ENCODE data around the gene SMAD3.

SMAD3 gene

DNA sequence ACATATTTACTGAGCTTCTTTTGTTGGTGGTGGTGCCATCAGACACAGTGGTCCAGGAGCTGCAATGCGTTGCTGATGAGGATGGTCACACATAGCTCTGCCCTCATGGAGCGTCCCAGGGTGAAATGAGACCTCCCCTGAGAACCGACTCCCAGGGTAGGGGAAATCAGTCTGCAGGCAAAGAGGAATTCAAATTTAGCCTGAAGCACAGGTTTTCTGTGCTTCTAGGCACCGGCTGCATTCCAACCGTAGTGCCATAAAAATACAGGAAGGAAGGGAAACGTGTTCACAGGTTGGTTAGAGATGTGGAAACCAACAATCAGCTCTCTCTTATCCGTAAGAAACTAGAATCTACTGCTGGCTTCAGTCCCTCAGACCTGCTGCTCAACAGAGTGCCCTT, 19.2 kb downstream of the SMAD3 start:
- DNase-seq: no peak

GRCh38 chr15:67085237-67085817, 19.9 kb downstream of the SMAD3 start:
- no peak for DNase-seq

DNA sequence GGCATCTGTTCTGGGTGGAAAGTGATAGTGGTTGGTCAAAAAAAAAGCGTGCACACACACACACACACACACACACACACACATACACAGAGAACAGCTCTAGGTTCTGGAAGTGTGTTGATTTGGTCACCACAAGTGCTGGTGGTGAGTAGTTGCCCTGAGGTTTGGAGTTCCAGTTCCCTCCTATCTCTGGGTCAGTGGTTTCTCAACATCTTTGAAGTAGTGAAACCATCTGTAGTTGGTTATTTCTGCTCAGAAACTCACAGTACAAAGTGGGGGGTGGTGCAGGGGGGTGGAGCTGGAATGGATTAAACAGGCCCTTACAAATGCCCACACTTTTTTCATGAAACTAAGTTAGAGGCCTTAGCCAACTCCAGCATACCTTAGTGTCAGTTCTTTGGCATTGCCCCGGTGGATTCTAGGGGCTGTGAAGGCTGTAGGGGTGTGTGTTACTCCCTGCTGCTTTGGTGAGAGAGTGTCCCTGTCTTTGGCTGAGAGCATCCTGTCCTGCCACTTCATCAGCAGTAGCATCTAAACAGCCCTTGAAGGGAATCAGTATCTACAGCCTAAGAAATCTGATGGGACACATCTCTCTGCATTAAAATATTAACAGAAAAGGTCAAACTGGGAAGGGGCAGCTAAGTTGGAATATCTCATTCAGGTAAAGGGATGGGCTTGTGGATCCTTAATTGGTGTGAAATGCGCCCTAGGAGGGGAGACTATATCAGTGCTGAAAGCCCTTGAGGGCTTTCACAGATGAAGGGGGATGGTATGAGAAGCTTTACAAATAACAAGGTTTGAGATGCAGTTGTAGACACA, 20.6 kb downstream of the SMAD3 start:
- no peak for DNase-seq

DNA sequence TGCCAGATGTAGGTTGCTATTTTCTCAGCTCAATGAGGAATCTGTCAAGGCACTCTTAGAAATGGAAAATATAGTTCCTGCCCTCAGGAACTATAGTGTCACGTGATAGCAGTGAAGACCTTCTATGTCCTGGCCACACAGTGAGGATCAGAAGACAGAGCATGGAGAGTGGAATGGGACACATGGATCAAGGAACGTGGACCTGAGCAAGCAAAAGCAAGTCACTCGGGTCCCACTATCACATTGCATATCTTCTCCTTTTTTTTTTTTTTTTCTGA, 21.2 kb downstream of the SMAD3 start:
- DNase-seq: no peak

GRCh38 chr15:67087507-67088172, 22.2 kb downstream of the SMAD3 start:
- no peak for DNase-seq

GRCh38 chr15:67089217-67090193, 24.1 kb downstream of the SMAD3 start:
- no peak for DNase-seq

DNA sequence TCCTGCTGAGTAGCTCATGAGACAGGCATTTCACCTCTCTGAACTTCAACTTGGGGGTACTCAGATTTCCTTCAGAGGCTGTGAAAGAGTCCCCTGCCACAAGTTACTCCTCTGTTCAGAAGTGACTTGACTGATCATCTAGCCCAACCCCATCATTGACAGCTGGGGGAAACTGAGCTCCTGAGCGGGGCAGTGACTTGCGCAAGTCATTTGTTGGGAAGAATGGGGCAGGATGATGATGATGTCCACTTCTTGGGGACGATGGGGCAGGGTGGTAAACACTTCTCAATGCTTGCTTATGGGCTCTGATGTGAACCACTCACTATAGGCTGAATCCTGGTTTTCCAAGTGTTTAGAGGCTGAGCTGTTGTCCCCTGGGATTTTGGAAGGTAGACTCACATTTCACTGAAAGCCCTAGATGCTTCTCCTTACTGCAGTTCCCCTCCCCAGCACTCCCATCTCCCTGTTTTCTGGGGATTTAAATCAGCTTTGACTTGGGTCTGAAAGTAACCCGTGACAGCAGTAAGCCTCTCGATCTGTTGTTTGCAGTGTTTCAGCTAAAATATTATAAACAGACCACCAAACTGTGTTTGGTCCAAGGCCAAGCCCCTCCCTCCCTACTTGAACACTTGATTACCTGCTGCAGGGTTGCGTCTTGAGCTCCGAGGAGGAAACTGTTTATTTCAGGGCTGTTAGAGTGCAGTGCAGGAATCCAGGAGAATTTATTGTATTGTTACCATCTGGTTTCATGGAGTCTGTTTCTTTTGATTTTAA, 25.1 kb downstream of the SMAD3 start:
- DNase-seq: no peak

- no peak for DNase-seq
These were observed 25.9 kb downstream of the SMAD3 start for GRCh38 chr15:67091071-67091979.

GRCh38 chr15:67091980-67092677, 26.7 kb downstream of the SMAD3 start:
- DNase-seq: no peak

- no peak for DNase-seq
These were observed 27.5 kb downstream of the SMAD3 start for GRCh38 chr15:67092752-67093503.

DNA sequence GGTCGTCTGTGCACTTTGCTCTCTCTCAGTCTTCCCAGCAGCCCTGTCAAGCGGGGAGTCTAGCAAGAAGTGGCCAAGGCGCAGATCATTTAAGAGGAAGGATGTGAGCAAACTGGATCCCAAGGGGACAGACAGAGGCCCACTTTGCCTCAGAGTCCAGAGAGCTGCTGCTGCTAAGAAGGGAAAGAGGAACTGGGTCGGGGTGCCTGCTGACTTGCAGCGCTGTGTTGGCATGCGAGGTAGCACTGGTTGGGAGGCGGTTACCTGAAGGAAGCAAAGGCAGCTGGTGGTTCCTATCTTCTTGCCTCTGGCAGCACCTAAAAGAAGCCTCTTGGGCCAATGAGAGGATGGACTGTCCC, 28.1 kb downstream of the SMAD3 start:
- no peak for DNase-seq

DNA sequence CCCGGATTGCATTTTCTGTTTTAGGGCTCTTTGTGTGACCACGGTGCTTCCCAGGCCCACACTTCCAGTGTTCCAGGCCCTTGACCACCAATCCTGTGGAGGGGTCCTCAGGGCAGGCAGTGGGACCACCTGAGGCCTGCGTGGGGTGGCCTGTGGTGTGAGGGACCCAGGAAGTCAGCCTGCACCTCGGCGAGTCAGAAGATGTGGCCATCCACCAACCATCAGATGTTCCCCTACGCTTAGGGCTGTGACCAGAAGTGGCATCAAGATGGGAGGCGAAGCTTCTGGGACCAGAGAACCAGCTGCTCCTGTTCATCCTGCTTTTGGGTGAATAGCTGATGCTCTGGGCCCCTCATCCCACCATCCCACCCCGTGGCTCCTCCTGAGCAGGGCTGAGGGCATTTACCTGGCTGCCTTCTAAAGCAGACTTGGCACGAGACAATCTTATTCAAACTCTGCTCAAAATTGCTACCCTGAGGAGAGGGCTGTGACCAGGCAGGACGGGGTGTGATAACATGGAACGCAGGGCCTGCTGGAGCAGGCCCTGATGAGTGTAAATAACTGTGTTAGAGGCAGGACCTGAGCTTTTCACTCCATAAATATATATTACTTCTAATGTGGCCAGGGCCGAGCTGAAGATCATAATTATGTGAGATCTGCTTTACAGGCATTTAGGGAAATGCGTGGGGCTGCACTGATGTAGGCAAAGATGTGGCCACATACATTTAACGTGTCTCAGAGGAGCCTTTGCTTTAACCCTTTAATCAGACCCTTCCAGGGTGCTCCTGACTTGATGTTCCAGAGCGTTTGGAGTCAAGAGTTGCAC, 28.8 kb downstream of the SMAD3 start:
- no peak for DNase-seq

DNA sequence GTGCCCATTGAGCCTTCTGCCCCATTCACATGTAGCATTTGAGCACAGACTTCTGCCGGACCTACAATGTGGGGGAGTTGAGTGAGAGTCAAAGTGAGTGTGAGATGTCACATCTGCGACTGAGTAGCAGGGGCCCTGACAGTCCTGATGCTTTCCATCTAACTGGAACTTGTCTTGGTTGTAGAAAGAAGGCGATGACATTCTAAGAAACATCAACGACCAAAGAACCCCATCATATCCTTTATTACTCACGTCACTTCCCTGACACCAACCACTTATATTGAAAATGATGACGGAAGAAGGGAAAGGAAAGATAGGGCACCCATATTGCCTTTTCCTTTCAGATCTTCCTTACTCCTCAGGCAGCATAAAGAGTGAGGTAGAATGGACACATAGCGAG, 30.5 kb downstream of the SMAD3 start:
- no peak for DNase-seq

DNA sequence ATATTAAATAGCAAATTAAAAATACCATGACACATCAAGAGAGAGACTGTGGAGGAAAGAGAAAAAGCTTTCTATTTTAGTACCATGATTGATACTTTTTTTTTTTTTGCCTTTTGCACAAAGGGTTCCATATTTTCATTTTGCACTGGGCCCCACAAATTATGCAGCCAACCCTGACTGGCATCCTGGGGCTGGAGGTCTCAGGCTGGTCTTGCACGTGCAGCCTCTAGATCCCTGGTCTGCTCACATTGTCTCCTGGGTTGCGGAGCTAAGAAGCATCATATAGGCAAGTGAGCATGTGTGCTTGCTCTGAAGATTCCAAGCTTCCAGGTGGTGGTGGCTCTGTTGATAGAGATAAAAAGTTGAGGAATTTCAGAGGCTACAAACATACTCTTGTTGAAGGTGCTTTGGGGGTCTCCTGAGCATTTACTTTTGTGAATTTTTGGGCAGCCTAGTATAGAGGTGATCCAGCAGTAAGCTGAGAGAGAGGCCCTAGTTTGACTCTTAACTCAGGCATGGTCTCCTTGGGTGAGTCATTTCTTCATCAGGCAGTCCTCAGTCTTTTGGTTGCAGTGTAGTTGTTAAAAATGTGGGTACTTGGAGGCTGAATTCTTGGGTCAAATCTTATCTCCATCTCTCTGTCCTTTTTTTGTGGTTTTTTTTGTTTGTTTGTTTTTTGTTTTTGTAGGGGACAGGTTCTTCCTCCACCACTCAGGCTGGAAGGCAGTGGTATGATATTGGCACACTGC, 31.3 kb downstream of the SMAD3 start:
- no peak for DNase-seq

GRCh38 chr15:67097424-67097823, 32.0 kb downstream of the SMAD3 start:
- DNase-seq: no peak

DNA sequence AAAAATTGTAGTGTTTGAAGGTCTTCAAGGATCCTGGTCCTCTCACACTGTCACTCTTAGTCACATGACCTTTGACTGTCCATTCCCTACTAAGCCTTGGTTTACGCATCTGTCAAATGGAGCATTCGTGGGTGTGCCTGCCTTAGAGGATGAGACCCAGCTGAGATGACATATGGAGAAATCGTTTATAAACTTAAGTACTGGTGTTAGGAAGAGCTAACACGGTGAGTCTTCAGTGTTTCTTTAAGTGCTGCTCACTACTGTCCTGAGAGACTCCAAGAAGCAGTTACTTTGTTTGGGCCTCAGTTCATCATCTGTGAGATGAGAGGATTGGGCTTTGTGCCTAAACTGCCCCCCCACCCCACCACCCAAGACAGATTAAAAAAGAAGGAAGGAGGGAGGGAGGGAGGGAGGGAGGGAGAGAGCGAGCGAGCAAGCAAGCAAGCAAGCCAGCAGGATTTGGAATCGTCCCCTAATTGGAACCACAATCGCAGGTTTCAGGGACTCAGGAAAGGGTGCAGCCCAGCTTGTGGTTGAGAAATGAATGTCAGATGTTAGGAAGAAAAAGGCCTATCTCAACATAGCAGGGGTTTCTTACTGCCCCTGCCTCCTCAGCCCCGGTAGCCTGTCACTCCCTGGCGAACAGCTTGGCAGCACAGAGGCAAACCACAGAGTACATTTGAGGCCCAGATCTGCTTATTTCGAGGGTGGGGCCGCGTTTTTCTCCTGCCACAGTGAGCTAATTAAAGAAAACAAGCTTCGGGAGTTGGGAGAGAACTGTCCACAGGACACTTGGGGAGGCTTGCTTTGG, 32.7 kb downstream of the SMAD3 start:
- no peak for DNase-seq

- DNase-seq: no peak
These were observed 33.4 kb downstream of the SMAD3 start for GRCh38 chr15:67098768-67099282.
